Nephron (organoid): Measurements from ENCODE around the gene SYT1.
A peak's percentile ranks its signal among the peaks of the same experiment; 100 is the strongest.

Source experiments
- H3K27ac Mint-ChIP-seq, 3 experiments: 2 replicates each; pipeline ENCODE4 v1.8.0; 2020; ENCODE audit warnings: mixed read lengths in 3 of 3, mild to moderate bottlenecking in 2 of 3, moderate library complexity in 1 of 3
- H3K27me3 Mint-ChIP-seq: 2 replicates; pipeline ENCODE4 v1.8.0; 2021; ENCODE audit warnings: low read depth, mild to moderate bottlenecking, moderate library complexity, mixed read lengths
- H3K36me3 Mint-ChIP-seq: 2 replicates; pipeline ENCODE4 v1.8.0; 2020; ENCODE audit warnings: low read depth, mixed read lengths
- H3K4me1 Mint-ChIP-seq: 2 replicates; pipeline ENCODE4 v1.8.0; 2020; ENCODE audit warnings: mixed read lengths
- H3K4me3 Mint-ChIP-seq, 3 experiments: 2 replicates each; pipeline ENCODE4 v1.8.0; 2020; ENCODE audit warnings: mild to moderate bottlenecking in 3 of 3, mixed read lengths in 3 of 3, moderate library complexity in 2 of 3
- H3K9me3 Mint-ChIP-seq: 2 replicates; pipeline ENCODE4 v1.8.0; 2020; ENCODE audit warnings: mixed read lengths
- TF ChIP-seq, protein P1 (sequence below), 3 experiments: fragments of 200-600 bp; sonication (generic); IDR thresholded peaks; one replicate each; pipeline ENCODE4 v1.5.0; 2021; ENCODE audit warnings: antibody characterized with exemption in 3 of 3; ENCODE audit not compliant: unreplicated experiment in 3 of 3

Gene SYT1

DNA sequence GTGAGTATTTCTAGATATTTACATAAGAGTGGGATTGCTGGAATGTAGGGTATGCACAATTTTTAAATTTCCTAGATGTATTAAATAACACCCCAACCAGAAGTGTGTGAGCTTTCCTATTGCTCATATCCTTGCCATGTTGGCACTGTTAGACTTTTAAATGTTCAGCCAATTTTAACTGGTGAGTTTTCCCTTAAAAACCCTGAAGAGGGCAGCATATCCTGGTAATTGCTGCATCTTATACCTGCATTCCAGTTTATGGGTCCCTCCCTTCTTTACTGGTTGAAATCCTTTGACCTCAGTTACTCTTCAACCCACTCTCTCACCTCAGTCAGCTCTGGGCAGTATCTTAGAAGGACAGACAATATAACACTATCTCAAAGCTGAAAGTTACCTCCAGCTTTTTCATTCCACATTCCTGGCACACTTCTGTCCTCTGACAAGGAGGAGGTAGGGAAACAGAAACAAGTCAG is 555.6 kb downstream of the SYT1 start:
- no peaks in the 10 kb centered on the region for H3K36me3 Mint-ChIP-seq
- no peaks in the 10 kb centered on the region for H3K27me3 Mint-ChIP-seq
- no peaks in the 10 kb centered on the region for H3K9me3 Mint-ChIP-seq
- H3K4me1 Mint-ChIP-seq, result peaks cover 40% of the 10 kb centered on the region
- H3K4me3 Mint-ChIP-seq, result no peak overlapping the region
- TF ChIP-seq, protein P1, sequence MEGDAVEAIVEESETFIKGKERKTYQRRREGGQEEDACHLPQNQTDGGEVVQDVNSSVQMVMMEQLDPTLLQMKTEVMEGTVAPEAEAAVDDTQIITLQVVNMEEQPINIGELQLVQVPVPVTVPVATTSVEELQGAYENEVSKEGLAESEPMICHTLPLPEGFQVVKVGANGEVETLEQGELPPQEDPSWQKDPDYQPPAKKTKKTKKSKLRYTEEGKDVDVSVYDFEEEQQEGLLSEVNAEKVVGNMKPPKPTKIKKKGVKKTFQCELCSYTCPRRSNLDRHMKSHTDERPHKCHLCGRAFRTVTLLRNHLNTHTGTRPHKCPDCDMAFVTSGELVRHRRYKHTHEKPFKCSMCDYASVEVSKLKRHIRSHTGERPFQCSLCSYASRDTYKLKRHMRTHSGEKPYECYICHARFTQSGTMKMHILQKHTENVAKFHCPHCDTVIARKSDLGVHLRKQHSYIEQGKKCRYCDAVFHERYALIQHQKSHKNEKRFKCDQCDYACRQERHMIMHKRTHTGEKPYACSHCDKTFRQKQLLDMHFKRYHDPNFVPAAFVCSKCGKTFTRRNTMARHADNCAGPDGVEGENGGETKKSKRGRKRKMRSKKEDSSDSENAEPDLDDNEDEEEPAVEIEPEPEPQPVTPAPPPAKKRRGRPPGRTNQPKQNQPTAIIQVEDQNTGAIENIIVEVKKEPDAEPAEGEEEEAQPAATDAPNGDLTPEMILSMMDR (IDR thresholded peaks at IDR 0.05; ENCODE audit: unreplicated experiment in 3 of 3), result peak; percentile 51 to 65 (median 60)
- H3K27ac Mint-ChIP-seq, result peak overlapping the region; percentile 69 to 85 (median 71)

DNA sequence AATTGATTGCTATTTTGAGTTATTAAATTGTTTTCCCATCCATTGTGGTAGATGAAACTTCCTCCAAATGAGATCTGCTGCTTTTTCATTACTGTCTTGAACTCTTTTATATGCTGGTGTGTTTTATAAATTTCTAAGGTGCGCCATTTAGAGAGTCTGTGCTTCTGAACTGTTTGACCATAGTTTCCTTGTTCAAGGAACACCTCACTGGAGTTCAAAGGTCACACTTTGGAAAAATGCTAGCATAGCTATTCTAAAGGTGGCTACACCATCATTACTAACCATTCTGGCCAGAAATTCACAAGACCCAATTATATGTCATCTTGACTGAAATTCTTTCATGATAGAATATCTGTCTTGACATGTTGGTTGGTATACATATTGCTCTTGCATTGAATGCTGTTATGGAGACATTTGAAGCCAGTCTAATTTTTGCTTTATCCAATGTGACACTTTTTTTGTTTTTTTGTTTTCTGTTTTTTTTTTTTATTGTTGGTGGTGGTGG is 556.7 kb downstream of the SYT1 start:
- no peak overlapping the region for H3K4me3 Mint-ChIP-seq
- H3K27ac Mint-ChIP-seq, result peak overlapping the region; percentile 79 to 85 (median 84)
- no peaks in the 10 kb centered on the region for H3K27me3 Mint-ChIP-seq
- H3K9me3 Mint-ChIP-seq, result no peaks in the 10 kb centered on the region
- TF ChIP-seq, protein P1 (IDR thresholded peaks at IDR 0.05; ENCODE audit: unreplicated experiment in 3 of 3), result no peak
- no peaks in the 10 kb centered on the region for H3K36me3 Mint-ChIP-seq
- H3K4me1 Mint-ChIP-seq, result peaks cover 35% of the 10 kb centered on the region

DNA sequence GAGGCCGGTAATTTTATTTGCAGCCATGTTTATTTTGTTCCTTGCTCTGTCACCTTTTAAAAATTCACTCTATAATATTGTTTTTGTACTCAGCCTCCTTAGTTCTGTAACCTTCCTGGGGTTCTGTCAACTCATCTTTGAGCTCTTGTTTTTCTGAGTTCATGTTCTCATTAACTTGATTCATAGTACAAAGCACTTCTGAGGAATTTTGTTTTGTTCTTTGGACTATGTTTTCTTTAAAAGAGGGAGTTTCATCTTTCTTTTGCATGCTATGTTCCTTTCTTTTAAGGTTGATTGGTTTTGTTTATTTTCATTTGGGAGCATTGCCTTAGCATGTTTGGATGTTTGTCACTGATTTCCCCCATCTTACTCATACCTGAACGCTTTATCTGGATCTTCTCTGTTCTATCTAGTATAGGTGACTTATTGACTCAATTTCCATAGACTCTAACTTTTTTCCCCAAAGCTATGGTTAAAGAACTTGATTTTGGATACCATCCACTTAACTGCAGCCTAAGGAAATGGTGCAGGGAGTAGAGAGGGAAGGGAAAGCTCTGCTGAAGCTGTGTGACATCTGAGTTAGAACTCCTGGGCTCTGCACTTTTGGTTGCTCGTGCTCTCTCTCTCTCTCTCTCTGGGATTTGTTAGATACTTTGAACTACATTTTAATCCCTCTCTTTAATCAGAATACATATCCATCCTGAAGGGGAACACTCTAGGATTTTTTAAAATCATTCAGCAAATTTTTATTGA is 557.7 kb downstream of the SYT1 start:
- H3K27me3 Mint-ChIP-seq, result no peaks in the 10 kb centered on the region
- H3K9me3 Mint-ChIP-seq, result no peaks in the 10 kb centered on the region
- H3K36me3 Mint-ChIP-seq, result no peaks in the 10 kb centered on the region
- TF ChIP-seq, protein P1 (IDR thresholded peaks at IDR 0.05; ENCODE audit: unreplicated experiment in 3 of 3), result no peak
- H3K4me3 Mint-ChIP-seq, result peak overlapping the region in 1 of 3 experiments; percentile 10
- peak overlapping the region; percentile 79 to 85 (median 84) for H3K27ac Mint-ChIP-seq
- H3K4me1 Mint-ChIP-seq, result peaks cover 36% of the 10 kb centered on the region

DNA sequence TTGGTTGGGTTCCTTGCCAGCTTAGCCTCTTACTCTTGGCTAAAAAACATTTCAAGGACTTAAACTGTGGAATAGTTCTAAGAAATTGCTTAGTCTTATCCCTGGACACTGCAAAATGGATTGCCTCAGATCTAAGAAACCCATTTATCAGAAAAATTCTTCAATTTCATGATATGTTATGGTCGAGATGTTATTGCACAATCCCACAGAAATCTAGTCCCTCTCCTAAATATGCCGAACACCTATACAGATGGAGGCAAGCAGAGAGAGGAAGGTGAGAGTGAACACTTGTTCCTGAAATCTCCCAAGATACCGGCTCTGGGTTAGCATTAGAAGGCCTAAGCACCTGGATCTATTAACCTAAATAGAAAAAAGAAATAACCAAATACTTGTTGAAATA is 559.0 kb downstream of the SYT1 start:
- no peaks in the 10 kb centered on the region for H3K9me3 Mint-ChIP-seq
- peaks cover 40% of the 10 kb centered on the region for H3K4me1 Mint-ChIP-seq
- H3K27me3 Mint-ChIP-seq, result no peaks in the 10 kb centered on the region
- no peak overlapping the region for H3K4me3 Mint-ChIP-seq
- no peaks in the 10 kb centered on the region for H3K36me3 Mint-ChIP-seq
- H3K27ac Mint-ChIP-seq, result peak overlapping the region in 2 of 3 experiments; percentile 84 to 85
- TF ChIP-seq, protein P1 (IDR thresholded peaks at IDR 0.05; ENCODE audit: unreplicated experiment in 3 of 3), result no peak

DNA sequence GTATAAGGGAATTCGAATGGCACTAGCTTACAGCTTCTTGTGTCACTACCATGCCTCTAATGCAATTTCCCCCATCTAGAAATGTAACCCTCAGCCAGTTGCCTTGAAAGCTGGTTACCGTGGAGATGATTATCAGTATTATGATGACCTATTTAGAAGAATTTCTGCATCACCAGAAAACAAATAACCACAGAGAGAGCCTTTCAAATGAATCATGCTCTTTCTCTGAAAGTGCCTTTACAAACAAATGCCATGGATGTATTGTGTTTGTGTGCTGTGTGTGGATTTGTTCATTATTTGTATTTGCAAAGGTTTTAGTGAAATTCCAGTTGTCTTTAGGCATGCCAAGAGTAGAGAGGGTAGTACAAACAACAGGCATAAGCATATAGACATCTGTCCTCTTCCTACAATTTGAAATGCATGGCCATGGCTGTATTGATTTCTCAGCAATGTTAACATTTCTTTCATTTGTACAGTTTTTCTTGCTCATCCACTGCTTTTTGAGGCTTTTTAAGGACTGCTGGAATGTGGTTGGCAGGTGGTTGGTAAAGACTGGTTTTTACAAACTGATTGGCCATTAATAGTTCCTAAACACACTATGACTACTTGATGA is 559.6 kb downstream of the SYT1 start:
- TF ChIP-seq, protein P1 (IDR thresholded peaks at IDR 0.05; ENCODE audit: unreplicated experiment in 3 of 3), result no peak
- Mint-ChIP-seq H3K4me1 (peaks cover 40% of the 10 kb centered on the region), H3K36me3 (no peaks in the 10 kb centered on the region), H3K27me3 (no peaks in the 10 kb centered on the region), H3K9me3 (no peaks in the 10 kb centered on the region), H3K4me3 (no peak overlapping the region), H3K27ac (peak overlapping the region in 1 of 3 experiments; percentile 4)
